Breast epithelium (tissue), 3 donors: Measurements from ENCODE around the gene GABRA4.

ENCODE experiments used
- CTCF ChIP-seq, 3 donors: fragments of 450-650 bp; IDR thresholded peaks; one replicate each; pipeline ENCODE4 v1.5.1; 2016 to 2017; ENCODE audit warnings: antibody characterized with exemption in 3 of 3, mild to moderate bottlenecking in 3 of 3, moderate library complexity in 3 of 3
- POLR2A ChIP-seq: fragments of 450-650 bp; IDR thresholded peaks from one replicate; pipeline ENCODE4 v1.6.1; 2016; ENCODE audit warnings: antibody characterized with exemption, mild to moderate bottlenecking, moderate library complexity
- POLR2AphosphoS5 ChIP-seq, 3 donors: sonication (generic); formaldehyde crosslinking; IDR thresholded peaks; one replicate each; pipeline ENCODE4 v1.6.1; 2017; ENCODE audit warnings: antibody characterized with exemption in 3 of 3

- no peak for TF ChIP-seq POLR2A
- no peak for TF ChIP-seq POLR2AphosphoS5 (IDR thresholded peaks at IDR 0.05)
- TF ChIP-seq CTCF (IDR thresholded peaks at IDR 0.05): no peak
These were observed 114.7 kb downstream of the GABRA4 start for GRCh38 chr4:46878641-46879040.
